ENCODE results near the gene KRT2.

DNA sequence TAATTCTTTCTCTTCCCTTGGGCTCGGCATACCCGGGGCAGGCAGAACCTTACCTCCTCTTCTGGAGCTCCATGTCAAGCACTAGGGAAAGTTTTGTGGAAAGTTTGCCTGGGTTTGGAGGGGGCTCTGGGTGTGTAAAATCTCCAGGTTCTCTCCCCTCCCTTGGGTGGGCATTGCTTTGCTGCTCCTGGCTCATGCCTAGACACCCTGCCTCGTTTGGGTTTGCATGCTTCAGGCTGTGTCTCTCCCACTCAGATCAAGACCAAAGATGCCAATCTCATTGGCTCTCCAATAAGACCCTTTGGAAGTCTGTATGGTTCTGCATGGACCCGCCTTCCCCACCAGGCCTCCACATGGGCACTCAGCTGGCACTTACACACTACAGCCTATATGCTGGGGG, 6.2 kb upstream of the KRT2 start:
- no peak for TF ChIP-seq EZH2 (IDR thresholded peaks at IDR 0.05; ENCODE audit: borderline replicate concordance, insufficient read depth, low read depth, low read length, poor library complexity, severe bottlenecking)
- TF ChIP-seq, protein P1, sequence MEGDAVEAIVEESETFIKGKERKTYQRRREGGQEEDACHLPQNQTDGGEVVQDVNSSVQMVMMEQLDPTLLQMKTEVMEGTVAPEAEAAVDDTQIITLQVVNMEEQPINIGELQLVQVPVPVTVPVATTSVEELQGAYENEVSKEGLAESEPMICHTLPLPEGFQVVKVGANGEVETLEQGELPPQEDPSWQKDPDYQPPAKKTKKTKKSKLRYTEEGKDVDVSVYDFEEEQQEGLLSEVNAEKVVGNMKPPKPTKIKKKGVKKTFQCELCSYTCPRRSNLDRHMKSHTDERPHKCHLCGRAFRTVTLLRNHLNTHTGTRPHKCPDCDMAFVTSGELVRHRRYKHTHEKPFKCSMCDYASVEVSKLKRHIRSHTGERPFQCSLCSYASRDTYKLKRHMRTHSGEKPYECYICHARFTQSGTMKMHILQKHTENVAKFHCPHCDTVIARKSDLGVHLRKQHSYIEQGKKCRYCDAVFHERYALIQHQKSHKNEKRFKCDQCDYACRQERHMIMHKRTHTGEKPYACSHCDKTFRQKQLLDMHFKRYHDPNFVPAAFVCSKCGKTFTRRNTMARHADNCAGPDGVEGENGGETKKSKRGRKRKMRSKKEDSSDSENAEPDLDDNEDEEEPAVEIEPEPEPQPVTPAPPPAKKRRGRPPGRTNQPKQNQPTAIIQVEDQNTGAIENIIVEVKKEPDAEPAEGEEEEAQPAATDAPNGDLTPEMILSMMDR (IDR thresholded peaks at IDR 0.05), result no peak

All from B cell (primary cell).